Prostate gland (tissue), 2 donors: ENCODE data around the gene LAIR1.
"Not testable (repeated sequence)": the region's sequence is repeated elsewhere in the genome, so short reads cannot be mapped to it uniquely, and the experiment has no call there.

Experiments
- POLR2A ChIP-seq: fragments of 450-650 bp; IDR thresholded peaks from one replicate; pipeline ENCODE4 v1.6.1; 2016; ENCODE audit warnings: antibody characterized with exemption, mild to moderate bottlenecking
- TF ChIP-seq, protein P1 (sequence below), 4 experiments: fragments of 200-600 bp in 2 of 4; fragments of 450-650 bp in 2 of 4; sonication (generic) in 2 of 4; IDR thresholded peaks; 1 replicate in 3 of 4; 2 replicates in 1 of 4; pipeline ENCODE4 v1.5.1; 2016 to 2019; ENCODE audit warnings: antibody characterized with exemption in 4 of 4, mild to moderate bottlenecking in 2 of 4, moderate library complexity in 2 of 4

DNA sequence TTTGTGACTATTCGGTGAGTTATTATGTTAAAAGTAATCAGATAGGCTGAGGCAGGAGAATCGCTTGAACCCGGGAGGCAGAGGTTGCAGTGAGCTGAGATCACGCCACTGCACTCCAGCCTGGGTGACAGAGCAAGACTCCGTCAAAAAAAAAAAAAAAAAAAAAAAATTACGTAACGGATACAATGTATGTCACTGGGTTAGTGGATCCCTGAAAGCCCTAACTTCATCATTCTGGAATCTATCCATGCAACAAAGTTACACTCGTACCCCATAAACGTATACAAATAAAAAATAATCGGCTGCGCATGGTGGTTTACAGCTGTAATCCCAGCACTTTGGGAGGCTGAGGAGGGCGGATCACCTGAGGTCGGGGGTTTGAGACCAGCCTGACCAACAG is 17.3 kb upstream of the LAIR1 start:
- TF ChIP-seq, protein P1, sequence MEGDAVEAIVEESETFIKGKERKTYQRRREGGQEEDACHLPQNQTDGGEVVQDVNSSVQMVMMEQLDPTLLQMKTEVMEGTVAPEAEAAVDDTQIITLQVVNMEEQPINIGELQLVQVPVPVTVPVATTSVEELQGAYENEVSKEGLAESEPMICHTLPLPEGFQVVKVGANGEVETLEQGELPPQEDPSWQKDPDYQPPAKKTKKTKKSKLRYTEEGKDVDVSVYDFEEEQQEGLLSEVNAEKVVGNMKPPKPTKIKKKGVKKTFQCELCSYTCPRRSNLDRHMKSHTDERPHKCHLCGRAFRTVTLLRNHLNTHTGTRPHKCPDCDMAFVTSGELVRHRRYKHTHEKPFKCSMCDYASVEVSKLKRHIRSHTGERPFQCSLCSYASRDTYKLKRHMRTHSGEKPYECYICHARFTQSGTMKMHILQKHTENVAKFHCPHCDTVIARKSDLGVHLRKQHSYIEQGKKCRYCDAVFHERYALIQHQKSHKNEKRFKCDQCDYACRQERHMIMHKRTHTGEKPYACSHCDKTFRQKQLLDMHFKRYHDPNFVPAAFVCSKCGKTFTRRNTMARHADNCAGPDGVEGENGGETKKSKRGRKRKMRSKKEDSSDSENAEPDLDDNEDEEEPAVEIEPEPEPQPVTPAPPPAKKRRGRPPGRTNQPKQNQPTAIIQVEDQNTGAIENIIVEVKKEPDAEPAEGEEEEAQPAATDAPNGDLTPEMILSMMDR (IDR thresholded peaks at IDR 0.05): not testable (repeated sequence)
- not testable (repeated sequence) for TF ChIP-seq POLR2A
